Activated T-helper 9 cell treated with anti-CD3 and anti-CD28 coated beads, Interleukin-2, amount 50 U/mL, for 16 hours (primary cell): Measurements from ENCODE around the gene ZNF556.

Source experiments
- DNase-seq: peaks from one replicate; pipeline ENCODE4 v3.0.0-alpha.2; 2020; ENCODE audit warnings: low read depth

Gene ZNF556

DNA sequence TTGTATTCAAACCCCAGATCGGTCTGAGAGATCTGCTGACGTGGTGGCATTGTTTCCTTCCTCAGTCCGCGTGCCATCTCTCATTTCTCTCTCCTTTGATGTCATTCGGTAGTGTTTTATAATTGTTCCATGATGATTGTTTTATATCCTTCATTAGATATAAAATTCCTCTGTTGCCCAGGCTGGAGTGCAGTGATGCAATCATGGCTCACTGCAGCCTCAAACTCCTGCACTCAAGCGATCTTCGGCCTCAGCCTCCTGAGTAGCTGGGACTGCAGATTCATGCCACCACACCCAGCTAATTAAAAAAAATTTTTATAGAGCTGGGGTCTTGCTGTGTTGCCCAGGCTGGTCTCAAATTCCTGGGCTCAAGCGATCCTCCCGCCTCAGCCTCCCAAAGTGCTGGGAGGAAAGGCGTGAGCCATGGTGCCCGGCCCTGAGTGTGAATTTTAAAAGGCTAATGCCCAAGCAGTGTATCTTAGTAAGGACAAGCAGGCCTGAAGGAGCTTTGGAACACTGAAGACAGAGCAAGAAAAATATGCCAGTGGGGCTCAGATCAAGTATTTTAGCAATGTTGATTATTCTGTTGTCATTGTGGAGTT is 38.9 kb downstream of the ZNF556 start:
- DNase-seq = no peak

DNA sequence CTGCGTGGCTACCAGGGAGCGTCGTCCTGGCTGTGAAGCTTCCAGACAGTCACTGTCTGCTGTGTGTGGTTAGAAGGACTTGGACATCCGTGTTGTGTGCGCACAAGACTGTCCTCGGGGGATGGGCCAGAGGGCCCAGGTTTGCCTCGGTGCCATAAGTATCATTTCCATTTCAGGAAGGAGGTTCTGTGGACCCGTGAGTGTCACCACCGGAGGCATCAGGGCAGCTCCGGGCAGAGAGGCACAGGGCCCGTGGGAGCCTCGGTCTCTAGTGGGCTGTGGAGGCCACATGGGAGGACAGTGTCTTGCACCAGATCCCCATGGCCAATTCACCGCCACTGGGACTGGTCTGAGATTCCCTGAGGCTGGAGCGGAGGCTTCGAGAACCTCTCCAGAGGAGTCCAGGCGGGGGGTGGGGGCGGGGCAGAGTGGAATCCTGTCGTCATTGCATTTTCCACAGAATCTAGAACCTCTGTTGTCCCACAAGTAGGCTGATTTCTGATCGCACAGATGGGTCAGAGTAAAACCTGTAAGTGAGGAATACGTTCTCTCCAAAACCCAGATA is 39.6 kb downstream of the ZNF556 start:
- DNase-seq = no peak

DNA sequence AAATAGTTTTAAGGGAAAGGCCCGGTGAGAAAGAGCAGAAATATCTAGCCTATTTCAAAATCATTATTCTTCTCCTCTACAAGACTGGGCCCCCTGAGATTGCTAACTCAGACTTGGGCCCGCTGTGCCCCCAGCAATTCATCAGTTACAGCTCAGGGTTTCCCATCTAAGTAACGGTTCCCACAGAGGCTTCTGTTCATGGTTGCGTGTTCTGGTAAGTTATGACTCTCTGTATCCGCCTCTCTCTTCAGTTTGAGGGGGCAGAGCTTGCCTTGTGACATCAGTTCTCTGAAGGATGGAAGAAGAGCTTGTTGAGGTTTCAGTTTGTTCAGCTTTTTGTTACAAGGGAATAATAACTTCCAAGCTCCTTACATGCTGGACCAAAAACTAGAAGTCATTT is 45.2 kb downstream of the ZNF556 start:
- no peak for DNase-seq

DNA sequence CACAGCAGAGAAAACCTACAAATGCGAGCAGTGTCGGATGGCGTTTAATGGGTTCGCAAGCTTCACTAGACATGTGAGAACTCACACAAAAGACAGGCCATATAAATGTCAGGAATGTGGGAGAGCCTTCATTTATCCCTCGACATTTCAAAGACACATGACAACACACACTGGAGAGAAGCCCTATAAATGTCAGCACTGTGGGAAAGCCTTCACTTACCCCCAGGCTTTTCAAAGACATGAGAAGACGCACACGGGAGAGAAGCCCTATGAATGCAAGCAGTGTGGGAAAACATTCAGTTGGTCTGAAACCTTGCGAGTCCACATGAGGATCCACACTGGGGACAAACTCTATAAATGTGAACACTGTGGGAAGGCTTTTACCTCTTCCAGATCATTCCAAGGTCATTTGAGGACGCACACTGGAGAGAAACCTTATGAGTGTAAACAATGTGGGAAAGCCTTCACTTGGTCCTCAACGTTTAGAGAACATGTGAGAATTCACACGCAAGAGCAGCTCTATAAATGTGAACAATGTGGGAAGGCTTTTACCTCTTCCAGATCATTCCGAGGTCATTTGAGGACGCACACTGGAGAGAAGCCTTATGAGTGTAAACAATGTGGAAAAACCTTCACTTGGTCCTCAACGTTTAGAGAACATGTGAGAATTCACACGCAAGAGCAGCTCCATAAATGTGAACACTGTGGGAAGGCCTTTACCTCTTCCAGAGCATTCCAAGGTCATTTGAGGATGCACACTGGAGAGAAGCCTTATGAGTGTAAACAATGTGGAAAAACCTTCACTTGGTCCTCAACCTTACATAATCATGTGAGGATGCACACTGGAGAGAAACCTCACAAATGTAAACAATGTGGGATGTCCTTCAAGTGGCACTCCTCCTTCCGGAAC is 50.4 kb downstream of the ZNF556 start:
- DNase-seq = no peak

DNA sequence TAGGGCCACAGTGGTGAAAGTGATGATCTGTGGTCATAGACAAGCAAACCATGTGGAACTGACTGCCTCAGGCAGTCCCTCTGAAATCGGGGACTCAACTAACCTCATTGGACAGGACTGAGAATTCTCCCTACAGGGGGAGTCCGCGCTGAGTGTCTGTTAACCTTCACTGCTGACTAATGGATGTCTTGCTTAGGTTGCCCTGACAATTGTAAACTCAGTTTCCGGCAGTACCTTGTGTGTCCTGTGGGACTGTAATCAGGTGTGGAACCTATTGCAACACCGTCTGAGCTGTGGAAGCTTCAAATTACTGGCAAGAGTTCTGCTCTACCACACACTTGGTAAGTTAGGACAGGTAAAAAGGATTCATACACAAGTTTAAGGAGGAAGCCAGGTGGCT is 55.9 kb downstream of the ZNF556 start:
- DNase-seq = no peak

DNA sequence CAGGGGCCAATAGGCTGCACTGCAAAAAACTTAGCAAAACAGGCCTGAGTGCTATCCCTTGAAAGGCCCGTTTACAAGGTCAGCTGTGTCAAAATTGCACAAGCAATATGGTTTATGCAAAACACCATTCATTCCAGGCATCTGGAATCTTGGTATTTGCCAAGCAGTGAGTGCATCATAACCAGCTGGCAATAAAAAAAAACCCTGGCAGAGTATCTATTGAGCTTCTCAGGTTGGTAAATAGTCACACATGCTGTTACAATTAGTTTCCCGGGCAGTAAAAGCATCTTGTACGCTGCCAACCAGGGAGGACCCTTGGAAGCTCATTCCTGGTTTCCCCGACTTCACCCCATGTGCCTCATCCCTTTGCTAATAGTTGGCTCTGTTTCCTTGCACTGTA is 56.4 kb downstream of the ZNF556 start:
- DNase-seq = no peak

DNA sequence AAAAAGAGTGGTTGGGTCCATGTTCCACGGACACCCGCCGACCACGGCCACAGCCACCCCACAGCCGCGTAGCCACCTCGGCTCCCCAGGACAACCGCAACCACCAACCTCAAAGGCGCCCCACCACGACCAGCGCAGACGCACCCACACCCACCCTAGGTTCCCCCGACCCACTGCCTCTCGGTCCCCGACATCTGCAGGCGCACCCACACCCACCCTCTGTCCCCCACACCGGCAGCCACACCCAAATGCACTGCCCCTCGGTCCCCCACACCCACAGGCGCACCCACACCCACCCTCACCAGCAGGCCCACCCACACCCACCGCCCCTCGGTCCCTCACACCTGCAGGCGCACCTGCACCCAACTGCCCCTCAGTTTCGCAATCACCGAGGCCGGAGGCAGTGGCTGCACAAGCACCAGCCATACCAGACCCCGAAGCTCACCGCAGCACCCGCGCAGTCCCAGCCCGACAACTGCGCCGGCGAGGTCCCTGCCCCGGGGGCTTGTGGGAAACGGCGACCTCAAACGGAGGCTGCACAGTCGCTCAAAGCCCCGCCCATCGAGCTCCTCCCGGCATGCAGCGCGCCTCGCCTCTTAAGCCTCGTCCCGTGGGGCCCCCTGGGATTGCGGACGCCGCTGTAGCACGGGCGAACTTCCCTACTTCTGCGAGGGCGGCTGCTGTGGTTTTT is 59.4 kb downstream of the ZNF556 start:
- no peak for DNase-seq

DNA sequence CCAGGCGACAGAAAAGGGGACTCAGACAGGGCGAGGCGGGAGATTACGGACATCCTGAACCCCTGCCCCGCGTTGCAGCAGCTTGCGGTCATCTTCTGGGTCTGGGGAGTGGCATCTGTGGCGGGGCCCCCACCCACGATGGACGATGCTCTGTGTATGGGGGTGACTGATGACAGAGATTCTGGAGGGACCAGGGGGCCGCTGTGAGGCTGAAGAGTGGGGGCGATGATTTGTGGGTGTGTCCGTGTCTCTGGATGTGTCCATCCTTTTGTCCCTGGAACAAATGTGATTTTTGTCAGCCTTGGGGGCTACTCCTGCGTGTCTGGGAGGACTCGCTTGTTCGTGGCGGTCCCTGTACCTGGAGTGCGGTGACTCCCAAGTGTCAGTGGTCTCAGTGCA is 59.9 kb downstream of the ZNF556 start:
- no peak for DNase-seq
